Measurements from ENCODE around the gene CAPN9.

DNA sequence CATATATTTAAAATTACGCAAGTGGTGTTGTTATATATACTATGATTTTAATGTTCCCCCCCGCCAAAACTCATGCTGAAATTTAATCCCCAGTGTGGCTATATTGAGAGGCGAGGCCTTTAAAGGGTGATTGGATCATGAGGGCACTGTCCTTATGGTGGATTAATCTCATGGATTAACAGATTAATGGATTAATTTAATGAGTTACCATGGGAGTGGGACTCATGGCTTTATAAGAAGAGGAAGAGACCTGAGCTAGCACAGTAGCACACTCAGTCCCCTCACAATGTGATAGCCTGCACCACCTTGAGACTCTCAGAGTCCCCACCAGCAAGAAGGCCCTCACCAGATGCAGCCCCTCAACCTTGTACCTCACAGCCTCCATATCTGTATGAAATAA is 86.3 kb downstream of the CAPN9 start:
- TF ChIP-seq, protein P1, sequence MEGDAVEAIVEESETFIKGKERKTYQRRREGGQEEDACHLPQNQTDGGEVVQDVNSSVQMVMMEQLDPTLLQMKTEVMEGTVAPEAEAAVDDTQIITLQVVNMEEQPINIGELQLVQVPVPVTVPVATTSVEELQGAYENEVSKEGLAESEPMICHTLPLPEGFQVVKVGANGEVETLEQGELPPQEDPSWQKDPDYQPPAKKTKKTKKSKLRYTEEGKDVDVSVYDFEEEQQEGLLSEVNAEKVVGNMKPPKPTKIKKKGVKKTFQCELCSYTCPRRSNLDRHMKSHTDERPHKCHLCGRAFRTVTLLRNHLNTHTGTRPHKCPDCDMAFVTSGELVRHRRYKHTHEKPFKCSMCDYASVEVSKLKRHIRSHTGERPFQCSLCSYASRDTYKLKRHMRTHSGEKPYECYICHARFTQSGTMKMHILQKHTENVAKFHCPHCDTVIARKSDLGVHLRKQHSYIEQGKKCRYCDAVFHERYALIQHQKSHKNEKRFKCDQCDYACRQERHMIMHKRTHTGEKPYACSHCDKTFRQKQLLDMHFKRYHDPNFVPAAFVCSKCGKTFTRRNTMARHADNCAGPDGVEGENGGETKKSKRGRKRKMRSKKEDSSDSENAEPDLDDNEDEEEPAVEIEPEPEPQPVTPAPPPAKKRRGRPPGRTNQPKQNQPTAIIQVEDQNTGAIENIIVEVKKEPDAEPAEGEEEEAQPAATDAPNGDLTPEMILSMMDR (IDR thresholded peaks at IDR 0.05), result no peak
- no peak for TF ChIP-seq EZH2phosphoT487 (IDR thresholded peaks at IDR 0.05)

Data from neural progenitor cell (in vitro differentiated cells).